Liver (tissue), 3 donors: Measurements from ENCODE around the gene AP5Z1.
A peak's percentile ranks its signal among the peaks of the same experiment; 100 is the strongest.

Experiments used
- CTCF ChIP-seq: fragments of 150-350 bp; IDR thresholded peaks from 2 replicates; pipeline ENCODE4 v1.5.1; 2017; ENCODE audit warnings: improper control_type of control experiment, low read depth, low read length; ENCODE audit not compliant: missing input control
- FOXA1 ChIP-seq: IDR thresholded peaks from 2 replicates; pipeline ENCODE4 v1.6.1; 2016; ENCODE audit warnings: antibody characterized with exemption
- GABPA ChIP-seq, 2 donors: IDR thresholded peaks in 1 of 2; conservative IDR thresholded peaks in 1 of 2; 2 replicates each; pipeline ENCODE4 v1.6.1; 2016; ENCODE audit warnings: antibody characterized with exemption in 2 of 2, mild to moderate bottlenecking in 1 of 2, moderate library complexity in 1 of 2
- MAX ChIP-seq: IDR thresholded peaks from 2 replicates; pipeline ENCODE4 v1.6.1; 2016; ENCODE audit warnings: antibody characterized with exemption
- RAD21 ChIP-seq, 2 donors: IDR thresholded peaks; 2 replicates each; pipeline ENCODE4 v1.6.1; 2016; ENCODE audit warnings: antibody characterized with exemption in 2 of 2, mild to moderate bottlenecking in 2 of 2
- SP1 ChIP-seq: IDR thresholded peaks from 2 replicates; pipeline ENCODE4 v1.6.1; 2018; ENCODE audit warnings: antibody characterized with exemption, mild to moderate bottlenecking
- YY1 ChIP-seq: IDR thresholded peaks from 2 replicates; pipeline ENCODE4 v1.6.1; 2016; ENCODE audit warnings: antibody characterized with exemption, mild to moderate bottlenecking
- donor health status: healthy.
- donor health status: healthy.

GRCh38 chr7:4739528-4739992 is 35.9 kb upstream of the AP5Z1 start:
- peak; percentile 53 to 73 for TF ChIP-seq RAD21 (IDR thresholded peaks at IDR 0.05)
- TF ChIP-seq SP1 = peak; percentile 39
- TF ChIP-seq MAX = no peak
- no peak for TF ChIP-seq FOXA1
- TF ChIP-seq CTCF = peak; percentile 29
- TF ChIP-seq GABPA (IDR thresholded peaks at IDR 0.05 in 1 of 2, conservative IDR thresholded peaks at IDR 0.05 in 1 of 2) = no peak
- TF ChIP-seq YY1 = peak; percentile 40
